Retinal pigment epithelial cell (primary cell): ENCODE data around the gene DMPK.
A peak's percentile ranks its signal among the peaks of the same experiment; 100 is the strongest.
"Not testable (repeated sequence)": the region's sequence is repeated elsewhere in the genome, so short reads cannot be mapped to it uniquely, and the experiment has no call there.

Experiments
- DNase-seq: peaks from one replicate; pipeline ENCODE4 v3.0.0-alpha.2; 2010; ENCODE audit warnings: low read depth
- H3K4me3 ChIP-seq: 2 replicates; pipeline ENCODE4 v1.5.1; 2011; ENCODE audit warnings: mild to moderate bottlenecking, low read length, control low read depth, moderate library complexity
- TF ChIP-seq, protein P1 (sequence below): conservative IDR thresholded peaks from 2 replicates; pipeline ENCODE4 v1.5.1; 2011; ENCODE audit warnings: low read depth, low read length, control low read depth, inconsistent platforms

DMPK gene

GRCh38 chr19:45733160-45733810, 49.0 kb downstream of the DMPK start, which contains the start of gene MEIOSIN:
TSS of gene MEIOSIN (plus strand) at chr19:45733439. CDS start at chr19:45735377, 1,938 bp downstream.
- TF ChIP-seq, protein P1, sequence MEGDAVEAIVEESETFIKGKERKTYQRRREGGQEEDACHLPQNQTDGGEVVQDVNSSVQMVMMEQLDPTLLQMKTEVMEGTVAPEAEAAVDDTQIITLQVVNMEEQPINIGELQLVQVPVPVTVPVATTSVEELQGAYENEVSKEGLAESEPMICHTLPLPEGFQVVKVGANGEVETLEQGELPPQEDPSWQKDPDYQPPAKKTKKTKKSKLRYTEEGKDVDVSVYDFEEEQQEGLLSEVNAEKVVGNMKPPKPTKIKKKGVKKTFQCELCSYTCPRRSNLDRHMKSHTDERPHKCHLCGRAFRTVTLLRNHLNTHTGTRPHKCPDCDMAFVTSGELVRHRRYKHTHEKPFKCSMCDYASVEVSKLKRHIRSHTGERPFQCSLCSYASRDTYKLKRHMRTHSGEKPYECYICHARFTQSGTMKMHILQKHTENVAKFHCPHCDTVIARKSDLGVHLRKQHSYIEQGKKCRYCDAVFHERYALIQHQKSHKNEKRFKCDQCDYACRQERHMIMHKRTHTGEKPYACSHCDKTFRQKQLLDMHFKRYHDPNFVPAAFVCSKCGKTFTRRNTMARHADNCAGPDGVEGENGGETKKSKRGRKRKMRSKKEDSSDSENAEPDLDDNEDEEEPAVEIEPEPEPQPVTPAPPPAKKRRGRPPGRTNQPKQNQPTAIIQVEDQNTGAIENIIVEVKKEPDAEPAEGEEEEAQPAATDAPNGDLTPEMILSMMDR: no peak
- no peak within 1 kb of the TSS for H3K4me3 ChIP-seq
- DNase-seq: no peak

GRCh38 chr19:45730368-45731288, 51.7 kb downstream of the DMPK start, which contains the start of gene FBXO46:
TSS of gene FBXO46 (minus strand) at chr19:45730896. CDS start at chr19:45713495, 17,401 bp downstream.
- peak within 1 kb of the TSS; percentile 95 for H3K4me3 ChIP-seq
- peak; percentile 94 for DNase-seq
- TF ChIP-seq, protein P1: peak; percentile 35

GRCh38 chr19:45729800-45730290, 52.4 kb downstream of the DMPK start:
- peak overlapping the region; percentile 95 for H3K4me3 ChIP-seq
- TF ChIP-seq, protein P1: no peak
- no peak for DNase-seq

GRCh38 chr19:45728683-45729082, 53.6 kb downstream of the DMPK start:
- not testable (repeated sequence) for DNase-seq, H3K4me3 ChIP-seq

DNA sequence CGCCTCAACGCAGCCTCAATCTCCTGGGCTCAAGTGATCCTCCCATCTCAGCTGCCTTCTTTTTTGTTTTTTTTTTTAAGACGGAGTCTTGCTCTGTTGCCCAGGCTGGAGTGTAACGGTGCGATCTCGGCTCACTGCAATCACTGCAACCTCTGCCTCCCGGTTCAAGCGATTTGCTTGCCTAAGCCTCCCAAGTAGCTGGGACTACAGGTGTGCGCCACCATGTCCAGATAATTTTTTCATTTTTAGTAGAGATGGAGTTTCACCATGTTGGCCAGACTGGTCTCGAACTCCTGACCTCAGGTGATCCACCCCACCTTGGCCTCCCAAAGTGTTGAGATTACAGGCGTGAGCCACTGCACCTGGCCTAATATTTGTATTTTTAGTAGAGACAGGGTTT, 62.2 kb downstream of the DMPK start:
- DNase-seq, H3K4me3 ChIP-seq: not testable (repeated sequence)
